ENCODE data around the gene ECT2L. TPM values are rescaled to one million over a fixed set of nuclear protein-coding genes. Genes with fewer than 3 reads are reported as not detected.

ECT2L gene
- total RNA-seq, 1 donor from 2014 or later: not detected

GRCh38 chr6:138796771-138797170 lies 884 bp downstream of the ECT2L start:
- TF ChIP-seq CTCF (IDR thresholded peaks at IDR 0.05): no peak
- Mint-ChIP-seq H3K27ac (ENCODE audit: unreplicated experiment) (no peak overlapping the region), H3K36me3 (ENCODE audit: low read depth) (no peaks in the 10 kb centered on the region), H3K27me3 (ENCODE audit: low read depth) (no peaks in the 10 kb centered on the region), H3K4me3 (ENCODE audit: unreplicated experiment) (no peak overlapping the region), H3K9me3 (ENCODE audit: low read depth) (no peaks in the 10 kb centered on the region), H3K4me1 (ENCODE audit: low read depth) (no peaks in the 10 kb centered on the region)
- no peak for DNase-seq (ENCODE audit: low spot score)

DNA sequence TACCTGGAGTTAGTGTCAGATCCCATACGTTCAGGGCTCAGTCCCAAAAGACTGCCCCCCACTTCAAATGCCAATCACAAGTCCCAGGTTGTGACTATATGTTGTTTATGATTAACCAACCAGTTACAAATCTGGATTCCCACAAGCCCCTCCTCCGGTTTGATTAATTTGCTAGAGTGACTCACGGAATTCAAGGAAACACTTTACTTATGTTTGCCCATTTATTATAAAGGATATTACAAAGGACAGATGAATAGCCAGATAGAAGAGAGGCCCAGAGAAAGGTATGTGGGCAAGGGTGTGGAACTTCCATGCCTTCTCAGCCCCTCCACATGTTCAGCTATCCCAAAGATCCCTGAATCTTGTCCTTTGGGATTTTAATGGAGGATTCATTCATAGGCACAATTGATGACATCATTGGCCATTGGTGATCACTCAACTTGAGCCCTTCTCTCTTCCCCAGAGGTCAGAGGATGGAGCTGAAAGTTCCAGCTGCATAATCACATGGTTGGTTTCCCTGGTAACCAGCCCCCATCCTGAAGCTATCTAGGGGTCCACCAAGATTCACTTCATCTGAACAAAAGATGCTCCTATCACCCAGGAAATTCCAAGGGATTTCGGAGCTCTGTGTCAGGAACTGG lies 2.0 kb downstream of the ECT2L start:
- Mint-ChIP-seq H3K27me3 (ENCODE audit: low read depth) (no peaks in the 10 kb centered on the region), H3K27ac (ENCODE audit: unreplicated experiment) (no peak overlapping the region), H3K4me3 (ENCODE audit: unreplicated experiment) (no peak overlapping the region), H3K9me3 (ENCODE audit: low read depth) (no peaks in the 10 kb centered on the region), H3K36me3 (ENCODE audit: low read depth) (no peaks in the 10 kb centered on the region), H3K4me1 (ENCODE audit: low read depth) (no peaks in the 10 kb centered on the region)
- no peak for DNase-seq (ENCODE audit: low spot score)
- TF ChIP-seq CTCF (IDR thresholded peaks at IDR 0.05): no peak

DNA sequence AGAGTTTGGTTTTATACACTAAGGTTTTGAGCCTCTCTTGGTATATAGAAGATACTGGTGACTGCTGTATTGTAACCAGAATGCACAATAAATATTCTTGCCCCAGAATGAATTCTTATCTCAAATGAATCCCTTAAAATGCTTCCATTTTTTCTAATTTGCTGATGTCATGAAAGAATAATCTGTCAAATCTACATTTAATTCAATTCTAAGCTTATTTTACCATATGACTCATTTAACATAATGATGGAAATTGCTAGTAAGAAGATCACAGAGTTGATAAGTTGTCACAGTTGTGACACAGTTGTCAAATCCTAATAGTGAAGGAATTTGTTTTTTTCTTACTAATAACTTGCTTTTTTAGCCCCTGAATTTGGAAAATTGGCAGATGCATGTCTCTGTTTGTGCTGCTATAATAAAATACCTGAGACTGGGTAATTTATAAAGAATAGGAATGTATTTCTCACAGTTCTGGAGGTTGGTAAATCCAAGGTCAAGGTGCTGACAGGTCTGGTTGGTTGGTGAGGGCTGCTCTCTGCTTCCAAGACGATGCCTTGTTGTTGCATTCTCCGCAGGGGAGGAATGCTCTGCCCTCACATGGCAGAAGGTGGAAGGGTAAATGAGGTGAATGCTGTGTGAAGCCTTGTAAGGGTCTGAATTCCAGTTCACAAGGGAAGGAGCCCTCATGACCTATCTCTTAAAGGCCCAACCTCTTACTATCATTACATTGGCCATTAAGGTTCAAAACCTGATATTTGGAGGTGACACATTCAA lies 4.7 kb downstream of the ECT2L start:
- H3K27ac Mint-ChIP-seq (ENCODE audit: unreplicated experiment): no peak overlapping the region
- peaks cover 4% of the 10 kb centered on the region for H3K4me1 Mint-ChIP-seq (ENCODE audit: low read depth)
- H3K9me3 Mint-ChIP-seq (ENCODE audit: low read depth): no peaks in the 10 kb centered on the region
- no peaks in the 10 kb centered on the region for H3K27me3 Mint-ChIP-seq (ENCODE audit: low read depth)
- TF ChIP-seq CTCF (IDR thresholded peaks at IDR 0.05): no peak
- DNase-seq (ENCODE audit: low spot score): no peak
- H3K36me3 Mint-ChIP-seq (ENCODE audit: low read depth): no peaks in the 10 kb centered on the region
- no peak overlapping the region for H3K4me3 Mint-ChIP-seq (ENCODE audit: unreplicated experiment)

GRCh38 chr6:138803331-138803730 lies 7.4 kb downstream of the ECT2L start:
- DNase-seq (ENCODE audit: low spot score): no peak
- Mint-ChIP-seq H3K4me3 (ENCODE audit: unreplicated experiment) (no peak overlapping the region), H3K27ac (ENCODE audit: unreplicated experiment) (no peak overlapping the region), H3K4me1 (ENCODE audit: low read depth) (peaks cover 4% of the 10 kb centered on the region), H3K9me3 (ENCODE audit: low read depth) (no peaks in the 10 kb centered on the region), H3K36me3 (ENCODE audit: low read depth) (no peaks in the 10 kb centered on the region), H3K27me3 (ENCODE audit: low read depth) (no peaks in the 10 kb centered on the region)
- TF ChIP-seq CTCF (IDR thresholded peaks at IDR 0.05): no peak

- no peak overlapping the region for H3K27ac Mint-ChIP-seq (ENCODE audit: unreplicated experiment)
- no peak for TF ChIP-seq CTCF (IDR thresholded peaks at IDR 0.05)
- no peaks in the 10 kb centered on the region for H3K36me3 Mint-ChIP-seq (ENCODE audit: low read depth)
- no peak for DNase-seq (ENCODE audit: low spot score)
- H3K4me1 Mint-ChIP-seq (ENCODE audit: low read depth): peaks cover 4% of the 10 kb centered on the region
- H3K9me3 Mint-ChIP-seq (ENCODE audit: low read depth): no peaks in the 10 kb centered on the region
- no peaks in the 10 kb centered on the region for H3K27me3 Mint-ChIP-seq (ENCODE audit: low read depth)
- no peak overlapping the region for H3K4me3 Mint-ChIP-seq (ENCODE audit: unreplicated experiment)
Measured at GRCh38 chr6:138803861-138804260, 8.0 kb downstream of the ECT2L start.
